Liver (tissue), 3 donors: ENCODE results near the gene OR2A42.
"Not testable (repeated sequence)": the region's sequence is repeated elsewhere in the genome, so short reads cannot be mapped to it uniquely, and the experiment has no call there.

ENCODE experiments used
- TAF1 ChIP-seq: conservative IDR thresholded peaks from 2 replicates; pipeline ENCODE4 v1.6.1; 2016; ENCODE audit warnings: antibody characterized with exemption, mild to moderate bottlenecking
- TF ChIP-seq, protein P1 (sequence below): IDR thresholded peaks from 2 replicates; pipeline ENCODE4 v1.6.1; 2016; ENCODE audit warnings: antibody characterized with exemption
- TF ChIP-seq, protein P2 (sequence below): fragments of 150-350 bp; IDR thresholded peaks from 2 replicates; pipeline ENCODE4 v1.5.1; 2017; ENCODE audit warnings: improper control_type of control experiment, low read depth, low read length; ENCODE audit not compliant: missing input control
- donor health status: healthy.
- donor health status: healthy.

DNA sequence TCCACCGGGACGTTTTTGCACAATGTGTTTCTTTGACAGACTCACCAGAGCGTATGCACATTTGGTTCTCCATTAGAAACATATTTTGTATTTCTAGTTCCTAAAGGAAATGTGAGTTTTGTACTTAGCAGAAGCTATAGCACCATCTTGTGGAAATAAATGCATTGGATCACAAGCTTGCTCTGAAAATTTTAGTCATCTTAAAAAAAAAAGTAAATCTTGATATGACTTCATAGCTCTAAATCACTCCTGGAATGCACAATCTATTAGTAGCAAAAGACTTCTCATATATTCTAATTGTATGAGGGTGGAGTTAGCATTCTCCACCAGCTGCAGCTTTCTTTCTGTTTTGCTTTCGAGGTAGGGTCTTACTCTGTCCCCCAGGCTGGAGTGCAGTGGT lies 20.3 kb downstream of the OR2A42 start:
- TF ChIP-seq, protein P1, sequence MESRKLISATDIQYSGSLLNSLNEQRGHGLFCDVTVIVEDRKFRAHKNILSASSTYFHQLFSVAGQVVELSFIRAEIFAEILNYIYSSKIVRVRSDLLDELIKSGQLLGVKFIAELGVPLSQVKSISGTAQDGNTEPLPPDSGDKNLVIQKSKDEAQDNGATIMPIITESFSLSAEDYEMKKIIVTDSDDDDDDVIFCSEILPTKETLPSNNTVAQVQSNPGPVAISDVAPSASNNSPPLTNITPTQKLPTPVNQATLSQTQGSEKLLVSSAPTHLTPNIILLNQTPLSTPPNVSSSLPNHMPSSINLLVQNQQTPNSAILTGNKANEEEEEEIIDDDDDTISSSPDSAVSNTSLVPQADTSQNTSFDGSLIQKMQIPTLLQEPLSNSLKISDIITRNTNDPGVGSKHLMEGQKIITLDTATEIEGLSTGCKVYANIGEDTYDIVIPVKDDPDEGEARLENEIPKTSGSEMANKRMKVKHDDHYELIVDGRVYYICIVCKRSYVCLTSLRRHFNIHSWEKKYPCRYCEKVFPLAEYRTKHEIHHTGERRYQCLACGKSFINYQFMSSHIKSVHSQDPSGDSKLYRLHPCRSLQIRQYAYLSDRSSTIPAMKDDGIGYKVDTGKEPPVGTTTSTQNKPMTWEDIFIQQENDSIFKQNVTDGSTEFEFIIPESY: not testable (repeated sequence)
- TF ChIP-seq TAF1: not testable (repeated sequence)
- TF ChIP-seq, protein P2, sequence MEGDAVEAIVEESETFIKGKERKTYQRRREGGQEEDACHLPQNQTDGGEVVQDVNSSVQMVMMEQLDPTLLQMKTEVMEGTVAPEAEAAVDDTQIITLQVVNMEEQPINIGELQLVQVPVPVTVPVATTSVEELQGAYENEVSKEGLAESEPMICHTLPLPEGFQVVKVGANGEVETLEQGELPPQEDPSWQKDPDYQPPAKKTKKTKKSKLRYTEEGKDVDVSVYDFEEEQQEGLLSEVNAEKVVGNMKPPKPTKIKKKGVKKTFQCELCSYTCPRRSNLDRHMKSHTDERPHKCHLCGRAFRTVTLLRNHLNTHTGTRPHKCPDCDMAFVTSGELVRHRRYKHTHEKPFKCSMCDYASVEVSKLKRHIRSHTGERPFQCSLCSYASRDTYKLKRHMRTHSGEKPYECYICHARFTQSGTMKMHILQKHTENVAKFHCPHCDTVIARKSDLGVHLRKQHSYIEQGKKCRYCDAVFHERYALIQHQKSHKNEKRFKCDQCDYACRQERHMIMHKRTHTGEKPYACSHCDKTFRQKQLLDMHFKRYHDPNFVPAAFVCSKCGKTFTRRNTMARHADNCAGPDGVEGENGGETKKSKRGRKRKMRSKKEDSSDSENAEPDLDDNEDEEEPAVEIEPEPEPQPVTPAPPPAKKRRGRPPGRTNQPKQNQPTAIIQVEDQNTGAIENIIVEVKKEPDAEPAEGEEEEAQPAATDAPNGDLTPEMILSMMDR: not testable (repeated sequence)
